DOHH2 (cell line): ENCODE data around the gene SF3B1.
A peak's percentile ranks its signal among the peaks of the same experiment; 100 is the strongest.
"Not testable (repeated sequence)": the region's sequence is repeated elsewhere in the genome, so short reads cannot be mapped to it uniquely, and the experiment has no call there.

Experiments used
- H3F3A ChIP-seq: fragments of 200-600 bp; sonication (generic), shearing (Covaris generic); 2 replicates; pipeline ENCODE4 v1.6.0; 2016; ENCODE audit warnings: antibody characterized with exemption, mild to moderate bottlenecking; ENCODE audit not compliant: control insufficient read depth, insufficient read depth
- H3K27ac ChIP-seq: fragments of 200-600 bp; sonication (generic); 2 replicates; pipeline ENCODE4 v1.5.1; 2014; ENCODE audit warnings: low read depth, mild to moderate bottlenecking, low read length, moderate library complexity
- H3K27me3 ChIP-seq: fragments of 200-600 bp; sonication (generic); 2 replicates; pipeline ENCODE4 v1.6.1; 2014; ENCODE audit warnings: mild to moderate bottlenecking, low read length, mixed read lengths; ENCODE audit not compliant: control insufficient read depth
- H3K36me3 ChIP-seq: fragments of 200-600 bp; sonication (generic); 2 replicates; pipeline ENCODE4 v1.6.1; 2014; ENCODE audit warnings: mild to moderate bottlenecking, low read length, moderate library complexity, mixed read lengths; ENCODE audit not compliant: control insufficient read depth
- H3K4me1 ChIP-seq: fragments of 200-600 bp; sonication (generic); 2 replicates; pipeline ENCODE4 v1.6.1; 2014; ENCODE audit warnings: mild to moderate bottlenecking, low read length, mixed read lengths; ENCODE audit not compliant: control insufficient read depth
- H3K4me2 ChIP-seq: fragments of 200-600 bp; sonication (generic); 2 replicates; pipeline ENCODE4 v1.6.0; 2014; ENCODE audit warnings: mild to moderate bottlenecking, low read length, moderate library complexity
- H3K4me3 ChIP-seq: fragments of 200-600 bp; sonication (generic); 2 replicates; pipeline ENCODE4 v1.5.1; 2014; ENCODE audit warnings: mild to moderate bottlenecking, low read length, mixed read lengths
- H3K79me2 ChIP-seq: fragments of 200-600 bp; sonication (generic); 2 replicates; pipeline ENCODE4 v1.6.1; 2014; ENCODE audit warnings: mild to moderate bottlenecking, low read length, mixed read lengths; ENCODE audit not compliant: control insufficient read depth
- H3K9me2 ChIP-seq: fragments of 200-600 bp; sonication (generic); replicated peaks from 2 replicates; pipeline ENCODE4 v1.6.1; 2014; ENCODE audit warnings: mild to moderate bottlenecking, low read length, mixed read lengths; ENCODE audit not compliant: control insufficient read depth
- H3K9me3 ChIP-seq: fragments of 200-600 bp; sonication (generic); 2 replicates; pipeline ENCODE4 v1.6.1; 2014; ENCODE audit warnings: antibody characterized with exemption, low read length, mixed read lengths; ENCODE audit not compliant: control insufficient read depth, insufficient read depth
- H4K20me1 ChIP-seq: fragments of 200-600 bp; sonication (generic); 2 replicates; pipeline ENCODE4 v1.6.0; 2014; ENCODE audit warnings: low read depth, mild to moderate bottlenecking, antibody characterized with exemption, low read length, moderate library complexity; ENCODE audit not compliant: control insufficient read depth, insufficient read depth
- CTCF ChIP-seq: fragments of 200-600 bp; sonication (generic); IDR thresholded peaks from one replicate; pipeline ENCODE4 v1.5.1; 2014; ENCODE audit warnings: antibody characterized with exemption, mild to moderate bottlenecking, low read depth, low read length; ENCODE audit not compliant: poor library complexity, severe bottlenecking
- EZH2phosphoT487 ChIP-seq: fragments of 200-600 bp; sonication (generic); IDR thresholded peaks from 2 replicates; pipeline ENCODE4 v1.6.1; 2017; ENCODE audit warnings: borderline replicate concordance, mild to moderate bottlenecking, antibody characterized with exemption, low read length, moderate library complexity, mixed read lengths

Gene SF3B1

GRCh38 chr2:197452754-197453122 lies 17.9 kb upstream of the SF3B1 start:
- Histone ChIP-seq H3K4me2 (peak overlapping the region; percentile 89), H3F3A (no peaks in the 10 kb centered on the region), H3K27ac (peak overlapping the region; percentile 42), H3K27me3 (no peaks in the 10 kb centered on the region), H3K79me2 (peaks cover 45% of the 10 kb centered on the region), H3K9me2 (no peaks in the 10 kb centered on the region), H3K4me3 (peak overlapping the region; percentile 88), H3K36me3 (peaks cover 6% of the 10 kb centered on the region), H3K9me3 (no peaks in the 10 kb centered on the region), H4K20me1 (0 out of 2 replicates have a peak, but pooled peaks cover 4% of the 10 kb centered on the region), H3K4me1 (peaks cover 17% of the 10 kb centered on the region)
- no peak for TF ChIP-seq EZH2phosphoT487
- no peak for TF ChIP-seq CTCF

- H3K27ac ChIP-seq, H3K9me2 ChIP-seq, H3K9me3 ChIP-seq, H3K4me3 ChIP-seq, H3K36me3 ChIP-seq, H3F3A ChIP-seq, H4K20me1 ChIP-seq, H3K27me3 ChIP-seq, H3K4me2 ChIP-seq: not testable (repeated sequence)
- Histone ChIP-seq H3K79me2 (peaks cover 31% of the 10 kb centered on the region), H3K4me1 (peaks cover 17% of the 10 kb centered on the region)
These were observed 16.1 kb upstream of the SF3B1 start for GRCh38 chr2:197450935-197451358.

GRCh38 chr2:197450465-197450864 lies 15.6 kb upstream of the SF3B1 start:
- H3K27me3 ChIP-seq: no peaks in the 10 kb centered on the region
- H3K9me3 ChIP-seq: no peaks in the 10 kb centered on the region
- no peak overlapping the region for H3K27ac ChIP-seq
- no peaks in the 10 kb centered on the region for H3K9me2 ChIP-seq
- H3K4me3 ChIP-seq: no peak overlapping the region
- H3K4me2 ChIP-seq: no peak overlapping the region
- 0 out of 2 replicates have a peak, but pooled peaks cover 4% of the 10 kb centered on the region for H4K20me1 ChIP-seq
- peaks cover 2% of the 10 kb centered on the region for H3K36me3 ChIP-seq
- H3K79me2 ChIP-seq: peaks cover 26% of the 10 kb centered on the region
- no peak for TF ChIP-seq CTCF
- no peak for TF ChIP-seq EZH2phosphoT487
- H3F3A ChIP-seq: no peaks in the 10 kb centered on the region
- peaks cover 17% of the 10 kb centered on the region for H3K4me1 ChIP-seq

- Histone ChIP-seq H3K4me2 (no peak overlapping the region), H3K9me2 (no peaks in the 10 kb centered on the region), H3K79me2 (no peaks in the 10 kb centered on the region), H3K4me1 (no peaks in the 10 kb centered on the region), H3K27me3 (no peaks in the 10 kb centered on the region), H3K4me3 (no peak overlapping the region), H3F3A (no peaks in the 10 kb centered on the region; the same call in 1 of the 2 replicates), H4K20me1 (no peaks in the 10 kb centered on the region), H3K36me3 (no peaks in the 10 kb centered on the region), H3K9me3 (no peaks in the 10 kb centered on the region), H3K27ac (no peak overlapping the region)
- no peak for TF ChIP-seq CTCF
- TF ChIP-seq EZH2phosphoT487: no peak
These were observed 12.0 kb upstream of the SF3B1 start for GRCh38 chr2:197446844-197447243.
